HG03045 (cell line): Measurements from ENCODE around the gene PCDH9.
"Not testable (repeated sequence)": the region's sequence is repeated elsewhere in the genome, so short reads cannot be mapped to it uniquely, and the experiment has no call there.

Experiments
- ATAC-seq: cut with Tn5 transposase; IDR thresholded peaks from one replicate; pipeline ENCODE4 v1.9.1; 2021; ENCODE audit warnings: mild to moderate bottlenecking, moderate library complexity; ENCODE audit not compliant: unreplicated experiment

The PCDH9 gene

DNA sequence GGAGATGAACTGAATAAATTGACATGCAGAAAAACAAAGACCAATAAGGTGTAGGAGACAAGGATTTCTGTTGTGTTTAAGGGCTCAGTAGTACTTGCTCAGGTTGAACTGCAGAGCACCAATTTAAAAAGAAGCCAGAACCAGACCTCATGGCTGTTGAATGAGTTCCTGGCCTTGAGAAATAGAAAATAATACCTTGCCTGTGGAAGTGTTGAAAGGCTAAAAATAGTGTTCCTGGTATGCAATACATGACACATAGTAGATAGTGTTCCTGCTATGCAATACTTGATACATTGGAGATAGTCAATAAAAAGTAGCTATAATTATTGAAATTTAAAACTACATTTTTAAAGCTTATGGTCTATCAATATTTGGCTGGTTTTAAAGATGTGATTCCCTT is 595.8 kb downstream of the PCDH9 start:
- ATAC-seq, result no peak

DNA sequence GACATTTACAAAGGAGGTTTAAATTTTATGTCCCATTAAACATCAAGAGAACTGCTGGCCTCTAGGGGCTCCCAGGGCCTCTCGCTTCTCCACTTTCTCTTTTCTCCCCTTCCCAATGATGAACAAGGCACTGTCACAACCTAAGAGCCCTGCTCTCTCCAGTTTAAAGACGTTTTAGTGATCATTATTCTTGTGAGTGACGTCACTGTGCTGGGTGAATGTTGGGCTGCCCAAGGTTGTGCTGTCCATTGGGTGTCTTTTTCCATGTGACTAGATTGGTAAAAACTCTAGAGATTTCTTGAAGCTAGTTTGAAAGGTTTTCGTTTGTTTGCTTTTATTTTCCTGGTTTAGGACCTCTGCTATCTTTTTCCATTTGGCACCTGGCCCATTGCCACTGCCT is 602.6 kb downstream of the PCDH9 start:
- no peak for ATAC-seq

DNA sequence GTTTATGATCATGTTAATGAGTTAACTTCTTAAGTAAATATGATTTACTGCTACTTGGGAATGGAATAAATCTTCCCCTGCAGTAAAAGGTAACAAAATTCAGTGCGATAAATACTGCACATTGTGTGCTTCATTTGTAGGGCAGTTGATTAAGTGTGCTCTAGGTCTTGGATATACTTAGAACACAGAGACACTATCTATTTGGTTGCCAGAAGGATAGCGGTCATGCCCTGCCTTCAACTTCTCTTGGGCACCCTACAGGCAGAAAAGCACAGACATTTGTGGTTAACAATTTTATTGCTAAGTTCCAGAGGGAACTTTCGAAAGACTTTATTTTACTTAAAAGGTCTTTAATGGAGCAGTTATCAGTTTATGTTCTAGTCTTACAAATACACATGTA is 605.8 kb downstream of the PCDH9 start:
- ATAC-seq, result no peak

DNA sequence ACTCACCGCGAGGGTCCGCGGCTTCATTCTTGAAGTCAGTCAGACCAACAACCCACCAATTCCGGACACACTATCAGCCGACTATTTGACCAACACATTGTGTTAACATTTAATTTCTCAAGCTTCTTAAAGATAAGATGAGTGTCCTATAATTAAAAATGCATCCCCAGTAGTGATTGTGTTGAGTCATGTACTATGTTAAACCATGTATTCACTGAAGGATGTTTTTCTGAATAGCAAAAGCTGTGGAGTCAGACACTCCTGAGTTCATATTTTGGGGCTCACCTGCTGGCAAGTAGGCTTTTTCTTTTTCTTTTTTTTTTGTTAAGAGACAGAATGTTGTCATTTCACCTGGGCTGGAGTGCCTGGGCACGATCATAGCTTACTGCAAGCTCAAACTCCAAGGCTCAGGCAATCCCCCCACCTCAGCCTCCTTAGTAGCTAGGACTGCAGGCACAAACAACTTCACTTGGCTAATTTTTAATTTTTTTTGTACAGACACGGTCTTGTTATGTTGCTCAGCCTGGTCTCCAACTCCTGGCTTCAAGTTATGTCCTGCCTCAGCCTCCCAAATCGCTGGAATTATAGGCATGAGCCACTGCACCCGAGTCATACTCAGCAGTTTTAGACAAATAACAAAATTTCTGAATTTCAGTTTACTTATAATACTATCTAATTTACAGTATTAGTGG is 606.9 kb downstream of the PCDH9 start:
- ATAC-seq, result no peak

DNA sequence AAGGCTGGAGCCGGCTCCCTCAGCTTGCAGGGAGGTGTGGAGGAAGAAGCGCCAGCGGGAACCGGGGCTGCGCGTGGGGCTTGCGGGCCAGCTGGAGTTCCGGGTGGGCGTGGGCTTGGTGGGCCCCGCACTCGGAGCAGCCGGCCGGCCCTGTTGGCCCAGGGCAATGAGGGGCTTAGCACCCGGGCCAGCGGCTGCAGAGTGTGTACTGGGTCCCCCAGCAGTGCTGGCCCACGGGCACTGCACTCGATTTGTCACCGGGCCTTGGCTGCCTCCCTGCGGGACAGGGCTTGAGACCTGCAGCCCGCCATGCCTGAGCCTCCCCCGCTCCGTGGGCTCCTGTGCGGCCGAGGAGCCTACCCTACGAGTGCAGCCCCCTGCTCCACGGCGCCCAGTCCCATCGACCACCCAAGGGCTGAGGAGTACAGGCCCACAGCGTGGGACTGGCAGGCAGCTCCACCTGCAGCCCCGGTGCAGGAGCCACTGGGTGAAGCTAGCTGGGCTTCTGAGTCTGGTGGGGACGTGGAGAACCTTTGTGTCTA is 608.2 kb downstream of the PCDH9 start:
- not testable (repeated sequence) for ATAC-seq

DNA sequence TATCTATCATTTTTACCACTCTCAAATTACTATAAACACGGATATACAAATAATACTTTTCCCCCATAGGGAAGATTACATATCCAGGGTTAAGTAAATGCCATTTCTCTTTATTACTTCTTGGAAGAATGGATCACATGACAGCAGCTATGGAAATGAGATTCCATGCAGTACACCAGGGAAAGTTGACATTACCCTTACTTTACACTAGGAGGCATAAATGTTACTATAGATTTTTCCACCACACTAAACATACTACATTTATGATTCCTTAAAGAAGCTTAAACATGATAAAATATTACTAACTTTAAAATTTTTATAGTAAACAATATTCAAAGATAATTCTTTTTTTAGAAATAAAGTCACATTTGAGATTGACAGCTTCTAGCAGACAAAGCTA is 611.4 kb downstream of the PCDH9 start:
- ATAC-seq, result no peak

DNA sequence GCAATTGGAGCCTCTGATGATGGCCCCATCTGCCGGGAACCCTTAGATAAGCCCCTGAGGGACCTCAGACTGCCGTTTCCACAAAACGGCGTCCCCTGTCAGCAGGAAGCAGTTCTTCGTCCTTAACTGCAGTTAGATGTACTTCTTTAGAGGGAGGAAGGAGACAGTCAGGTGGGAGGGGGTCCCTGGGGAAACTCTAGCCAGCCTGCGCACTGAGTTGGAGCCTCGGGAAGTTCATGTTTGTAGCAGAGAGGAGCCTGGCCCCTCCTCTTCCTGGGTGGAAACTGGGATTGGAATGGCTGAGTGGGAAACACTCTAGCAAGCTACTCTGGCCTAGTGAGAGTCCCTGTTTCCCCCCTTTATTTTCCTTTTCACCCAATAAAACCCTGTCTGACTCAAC is 612.4 kb downstream of the PCDH9 start:
- ATAC-seq, result no peak

DNA sequence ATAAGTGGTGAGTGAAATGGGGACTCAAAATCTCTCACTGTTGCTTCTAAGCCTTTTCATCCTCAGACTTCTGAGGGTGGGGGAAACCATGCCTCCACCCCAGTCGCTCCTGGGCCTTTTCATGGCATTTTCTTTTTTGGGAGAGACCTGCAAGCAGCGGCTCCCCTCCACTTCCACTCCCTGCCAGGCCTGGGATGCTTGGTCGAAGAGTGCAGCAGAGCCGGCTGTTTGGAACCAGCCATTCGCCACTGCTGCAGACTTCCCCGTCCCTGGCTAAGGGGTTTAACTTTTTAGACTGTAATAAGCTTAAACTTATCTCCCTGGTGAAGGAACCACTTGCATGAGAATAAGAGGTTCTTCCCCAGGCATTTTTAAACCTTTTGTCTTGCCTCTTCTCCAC is 617.2 kb downstream of the PCDH9 start:
- ATAC-seq, result no peak

DNA sequence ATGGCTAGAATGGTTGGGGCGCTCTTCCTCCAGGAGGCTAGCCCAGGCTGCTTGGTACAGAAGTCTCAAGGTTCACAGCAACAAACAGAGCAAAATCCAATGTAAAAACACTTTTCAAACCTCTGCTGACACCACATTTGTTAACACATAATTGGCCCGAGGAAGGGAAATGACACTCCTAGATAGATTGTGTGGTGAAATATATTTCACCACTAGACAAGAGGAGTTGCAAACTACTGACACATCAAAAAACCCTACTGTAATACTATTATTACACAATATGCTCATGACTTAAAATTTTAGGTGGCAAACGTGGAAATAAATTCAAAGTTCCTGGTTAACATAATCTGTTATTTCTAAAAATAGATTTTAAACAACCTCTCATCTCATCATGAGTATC is 643.6 kb downstream of the PCDH9 start:
- ATAC-seq, result no peak

DNA sequence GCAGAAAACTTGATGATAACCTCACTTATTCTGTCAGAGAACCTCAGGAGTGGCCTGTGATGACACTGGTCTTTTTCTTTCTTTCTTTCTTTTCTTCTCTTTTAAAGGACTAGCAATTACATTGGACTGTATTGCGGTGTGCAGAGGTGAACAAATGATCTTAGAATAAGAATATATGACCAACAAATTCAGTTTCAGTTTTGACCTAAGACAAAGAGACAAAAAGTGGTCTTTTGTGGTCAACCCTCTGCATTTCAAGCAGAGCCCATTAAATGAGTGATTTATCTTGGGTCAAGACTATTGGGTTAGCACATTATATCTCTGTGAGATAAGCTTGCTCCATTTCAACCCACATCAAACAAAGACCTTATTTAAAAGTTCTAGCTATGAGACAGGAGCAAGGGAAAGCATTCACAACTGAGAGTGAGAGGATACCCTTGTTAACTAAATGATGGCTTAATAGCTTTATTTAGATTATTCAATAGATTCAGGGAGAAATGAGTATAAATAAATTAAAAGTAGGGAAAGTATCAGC is 644.4 kb downstream of the PCDH9 start:
- ATAC-seq, result no peak

DNA sequence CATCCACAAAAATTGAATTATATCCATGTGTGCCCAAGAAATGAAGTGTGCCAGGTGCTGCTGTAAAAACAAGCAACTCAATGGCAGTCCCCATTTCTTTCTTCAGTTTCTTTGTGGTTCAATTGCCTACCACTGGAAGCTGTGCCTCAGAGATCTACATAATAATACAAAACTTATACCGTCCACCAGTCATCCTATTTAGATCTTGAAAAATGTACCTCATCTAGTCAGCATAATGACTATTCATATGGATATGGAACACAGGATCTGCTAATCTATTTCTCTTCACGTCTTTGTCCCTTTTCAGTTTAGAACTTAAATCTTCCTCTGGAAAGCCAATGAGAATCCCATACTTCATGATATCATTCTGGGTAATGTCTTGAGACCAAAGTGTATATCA is 648.5 kb downstream of the PCDH9 start:
- no peak for ATAC-seq

DNA sequence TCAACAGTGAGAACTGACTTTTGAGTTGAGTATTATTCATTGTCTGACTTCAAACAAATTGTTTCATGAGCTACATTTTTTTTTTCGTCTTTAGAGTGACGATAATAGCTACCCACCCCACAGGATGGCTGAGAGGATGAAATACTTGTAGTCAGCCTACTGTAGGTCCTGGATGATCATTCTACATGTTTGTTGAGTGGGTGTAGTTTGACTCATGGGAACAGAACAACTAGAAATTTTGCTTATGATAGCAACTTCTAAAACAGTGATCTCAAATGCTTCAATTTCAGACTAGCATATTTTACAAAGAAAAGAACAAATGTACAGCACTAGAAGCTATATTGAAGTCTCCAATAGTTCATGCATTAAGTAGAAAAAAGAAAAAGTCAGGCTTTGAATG is 651.8 kb downstream of the PCDH9 start:
- no peak for ATAC-seq

DNA sequence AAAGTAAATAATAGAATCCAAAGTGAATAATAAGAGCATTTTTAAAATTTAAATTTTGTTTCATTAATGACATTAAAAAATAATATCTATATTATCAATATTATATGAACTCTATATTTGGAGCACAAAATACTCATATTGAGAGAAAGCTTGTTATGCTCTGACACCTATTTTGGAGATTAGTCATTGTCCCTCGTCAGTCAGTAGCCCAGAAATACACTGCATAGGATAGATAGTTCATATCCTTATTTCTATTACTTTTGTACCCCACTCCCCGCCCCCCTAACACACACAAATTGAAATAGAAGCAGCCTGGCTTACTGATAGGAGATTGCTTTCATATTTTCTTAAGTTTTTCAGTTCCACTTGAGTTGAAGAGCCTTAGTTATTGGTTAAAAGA is 652.8 kb downstream of the PCDH9 start:
- ATAC-seq, result no peak

DNA sequence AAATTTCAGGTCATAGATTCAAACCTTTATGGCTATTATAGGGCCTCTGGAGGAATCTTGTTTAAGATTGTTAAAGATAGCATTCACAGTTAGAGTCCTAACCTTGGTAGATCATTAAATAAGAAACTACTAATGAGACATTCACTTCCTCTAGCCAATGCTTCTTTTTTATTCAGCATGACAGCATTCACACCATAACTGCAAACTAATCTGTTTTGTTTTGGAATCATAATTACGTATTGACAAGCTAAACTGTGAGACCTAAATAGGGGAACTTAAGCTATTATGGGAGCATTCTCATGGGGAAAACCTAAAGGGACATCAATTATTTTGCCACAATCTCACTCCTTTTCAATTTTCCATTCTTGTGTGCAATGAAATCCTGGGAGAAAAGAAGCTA is 653.8 kb downstream of the PCDH9 start:
- ATAC-seq, result no peak

DNA sequence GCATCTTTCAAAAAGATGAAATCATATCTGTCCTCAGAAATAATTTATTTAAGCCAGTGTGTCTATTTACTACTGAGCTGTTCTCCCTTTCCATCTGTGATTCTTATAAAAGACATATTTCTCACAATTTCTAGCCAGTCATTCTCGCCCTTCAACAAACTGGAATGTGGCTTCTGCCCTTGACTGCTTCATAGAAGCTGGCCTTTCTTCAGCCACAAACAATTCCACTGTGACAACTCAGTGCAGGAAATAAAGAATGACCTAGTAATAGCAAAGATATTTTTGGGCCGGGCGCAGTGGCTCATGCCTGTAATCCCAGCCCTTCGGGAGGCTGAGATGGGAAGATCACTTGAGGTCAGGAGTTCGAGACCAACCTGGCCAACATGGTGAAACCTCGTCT is 655.5 kb downstream of the PCDH9 start:
- no peak for ATAC-seq

DNA sequence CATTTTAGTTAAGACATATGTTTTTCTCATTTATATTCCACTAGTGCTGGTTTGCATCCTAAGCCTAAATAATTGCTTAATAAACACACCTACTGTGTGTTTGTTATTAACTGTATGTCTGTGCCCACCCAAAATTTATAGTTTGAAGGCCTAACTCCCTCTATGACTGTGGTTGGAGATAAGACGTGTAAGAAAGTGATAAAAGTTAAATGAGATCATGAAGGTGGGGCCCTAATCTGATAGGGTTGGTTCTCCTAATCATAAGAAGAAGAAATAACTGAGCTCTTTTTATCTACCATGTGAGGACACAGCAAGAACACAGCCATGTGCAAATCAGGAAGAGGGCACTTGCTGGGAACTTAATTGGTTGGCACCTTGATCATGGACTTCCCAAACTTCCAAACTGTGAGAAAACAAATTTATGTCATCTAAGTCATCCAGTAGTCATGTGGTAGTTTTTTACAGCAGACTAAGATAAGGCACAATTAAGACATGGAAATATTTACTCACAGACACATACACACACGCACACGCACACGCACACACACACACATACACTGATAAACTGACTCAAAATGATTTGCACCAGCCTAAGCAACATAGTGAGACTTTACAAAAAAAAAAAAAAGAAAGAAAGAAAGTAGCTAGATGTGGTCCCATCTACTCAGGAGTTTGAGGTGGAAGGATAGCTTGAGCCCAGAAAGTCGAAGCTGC is 662.1 kb downstream of the PCDH9 start:
- no peak for ATAC-seq

DNA sequence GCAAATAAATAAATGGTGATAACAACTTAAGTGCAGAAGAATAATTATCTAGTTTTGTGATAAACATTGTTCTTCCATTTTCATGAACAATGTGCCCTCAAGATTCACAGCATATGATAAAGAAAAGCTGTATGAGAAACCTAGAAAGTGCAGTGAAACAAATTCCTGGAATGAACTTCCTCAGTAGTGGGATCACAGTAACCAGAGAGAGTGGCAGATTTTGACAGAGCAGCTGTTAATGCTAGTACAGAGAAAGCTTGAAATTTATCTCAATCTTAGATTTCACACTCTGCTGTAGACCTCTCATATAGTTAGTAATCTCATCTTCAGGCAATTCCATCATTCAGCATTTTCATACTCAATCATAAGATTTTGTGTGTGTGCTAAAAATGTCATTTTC is 664.9 kb downstream of the PCDH9 start:
- ATAC-seq, result no peak

DNA sequence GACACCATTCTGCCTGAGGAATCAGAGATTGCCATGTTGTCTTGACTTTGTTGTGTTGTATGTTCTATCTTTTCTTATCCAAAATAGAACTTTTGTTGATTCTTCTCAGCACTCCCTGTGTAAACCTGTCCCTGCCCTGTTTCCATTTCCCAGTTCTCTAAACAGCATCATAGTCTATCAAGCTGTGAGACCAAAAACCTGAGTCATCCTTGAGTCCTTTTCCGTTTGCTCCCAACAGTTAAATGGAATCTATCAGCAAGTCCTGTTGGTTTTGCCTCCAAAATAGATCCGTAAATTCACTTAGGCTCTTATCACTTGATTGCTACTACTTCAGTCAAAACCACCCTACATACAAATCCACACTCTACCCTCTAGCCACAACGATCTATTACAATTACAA is 667.1 kb downstream of the PCDH9 start:
- no peak for ATAC-seq

DNA sequence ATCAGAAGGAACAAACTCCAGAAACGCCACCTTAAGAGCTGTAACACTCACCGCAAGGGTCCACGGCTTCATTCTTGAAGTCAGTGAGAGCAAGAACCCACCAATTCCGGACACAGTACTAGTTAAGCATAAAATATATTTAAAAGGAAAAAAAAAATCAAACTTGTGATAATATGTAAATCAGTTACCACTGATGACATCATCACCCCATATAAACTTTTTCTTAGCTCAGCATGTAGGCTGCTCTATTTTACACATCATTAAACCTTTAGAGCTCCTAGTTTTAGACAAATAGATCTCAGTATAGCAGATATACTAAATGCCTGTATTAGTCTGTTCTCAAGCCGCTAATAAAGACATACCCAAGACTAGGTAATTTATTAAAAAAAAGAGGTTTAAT is 668.1 kb downstream of the PCDH9 start:
- ATAC-seq, result no peak

DNA sequence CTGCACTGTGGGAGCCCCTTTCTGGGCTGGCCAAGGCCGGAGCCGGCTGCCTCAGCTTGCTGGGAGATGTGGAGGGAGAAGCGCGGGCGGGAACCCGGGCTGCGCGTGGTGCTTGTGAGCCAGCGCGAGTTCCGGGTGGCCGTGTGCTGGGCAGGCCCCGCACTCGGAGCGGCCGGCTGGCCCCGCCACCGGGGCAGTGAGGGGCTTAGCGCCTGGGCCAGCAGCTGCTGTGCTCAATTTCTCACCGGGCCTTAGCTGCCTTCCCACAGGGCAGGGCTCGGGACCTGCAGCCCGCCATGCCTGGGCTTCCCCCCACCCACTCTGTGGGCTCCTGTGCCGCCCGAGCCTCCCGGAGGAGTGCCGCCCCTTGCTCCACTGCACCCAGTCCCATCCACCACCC is 669.1 kb downstream of the PCDH9 start:
- no peak for ATAC-seq

DNA sequence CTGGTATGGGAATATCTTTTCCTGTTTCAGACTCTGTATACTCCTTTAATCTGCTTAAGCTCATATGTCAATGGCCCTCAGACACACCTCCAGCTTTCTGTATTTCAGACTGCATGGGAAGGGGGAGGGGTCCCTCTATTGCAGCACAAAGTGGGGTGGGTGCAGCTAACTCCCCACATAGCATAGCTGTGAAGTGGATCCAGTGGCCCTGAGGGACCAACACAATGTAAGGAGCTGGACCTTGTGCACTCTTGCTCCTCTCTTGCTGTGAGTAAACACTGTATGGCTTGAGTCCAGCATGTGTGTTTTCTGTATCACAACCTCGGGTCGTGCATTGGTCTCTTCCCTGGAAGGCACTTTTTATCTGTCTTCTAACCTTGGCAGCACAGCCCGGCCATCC is 669.9 kb downstream of the PCDH9 start:
- ATAC-seq, result no peak

DNA sequence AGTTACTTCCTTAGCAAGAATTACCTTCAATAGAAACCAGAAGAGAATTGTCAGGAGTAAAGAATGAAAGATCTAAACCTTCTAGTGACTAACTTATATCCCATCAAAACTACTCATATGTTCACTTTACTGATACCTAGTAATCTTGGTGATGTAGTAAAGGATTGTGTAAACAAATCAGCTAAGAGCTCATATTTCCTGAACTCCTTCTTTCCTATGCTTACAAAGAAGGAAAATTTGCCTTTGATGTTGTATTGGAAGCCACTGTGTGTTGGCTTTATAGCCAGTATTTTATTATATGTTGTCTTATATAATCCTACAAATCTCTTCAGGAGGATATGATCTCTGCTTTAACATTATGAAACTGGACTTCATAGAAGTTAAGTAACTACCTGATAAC is 671.0 kb downstream of the PCDH9 start:
- no peak for ATAC-seq
